CD14-positive monocyte (primary cell): Measurements from ENCODE around the gene ATG13. TPM values are rescaled to one million over a fixed set of nuclear protein-coding genes. Genes with fewer than 3 reads are reported as not detected.
A peak's percentile ranks its signal among the peaks of the same experiment; 100 is the strongest.

Source experiments
- DNase-seq, 3 donors: peaks; one replicate each; pipeline ENCODE4 v3.0.0-alpha.2; 2011 to 2022
- H2AFZ ChIP-seq: 2 replicates; pipeline ENCODE4 v1.6.0; 2012; ENCODE audit warnings: mild to moderate bottlenecking, low read depth, low read length, inconsistent platforms; ENCODE audit not compliant: insufficient read depth, poor library complexity, severe bottlenecking
- H3K27ac ChIP-seq, 2 donors: 1 replicate in 1 of 2; 2 replicates in 1 of 2; pipeline ENCODE4 v1.5.1; 2012 to 2013; ENCODE audit warnings: low read length in 2 of 2, control low read depth in 1 of 2, inconsistent platforms in 1 of 2, low read depth in 1 of 2, mild to moderate bottlenecking in 1 of 2
- H3K27me3 ChIP-seq, 2 donors: one replicate each; pipeline versions ENCODE4 v1.6.0 to v1.6.1; 2011 to 2013; ENCODE audit warnings: low read length in 2 of 2; ENCODE audit not compliant: control insufficient read depth in 2 of 2, insufficient read depth in 2 of 2
- H3K36me3 ChIP-seq, 2 donors: replicated peaks in 1 of 2; 1 replicate in 1 of 2; 2 replicates in 1 of 2; pipeline versions ENCODE4 v1.5.1 to v1.6.1; 2012 to 2013; ENCODE audit warnings: low read length in 2 of 2, control low read depth in 1 of 2, inconsistent platforms in 1 of 2, mild to moderate bottlenecking in 1 of 2; ENCODE audit not compliant: insufficient read depth in 2 of 2, control insufficient read depth in 1 of 2
- H3K4me1 ChIP-seq, 2 donors: 1 replicate in 1 of 2; 2 replicates in 1 of 2; pipeline versions ENCODE4 v1.5.1 to v1.6.1; 2012 to 2013; ENCODE audit warnings: low read length in 2 of 2, control low read depth in 1 of 2, inconsistent platforms in 1 of 2, mild to moderate bottlenecking in 1 of 2, moderate library complexity in 1 of 2; ENCODE audit not compliant: insufficient read depth in 2 of 2, control insufficient read depth in 1 of 2
- H3K4me2 ChIP-seq: replicated peaks from 2 replicates; pipeline ENCODE3; 2012; ENCODE audit warnings: low read length, moderate library complexity, mild to moderate bottlenecking; ENCODE audit not compliant: poor library complexity, severe bottlenecking; ENCODE audit errors: extremely low read depth
- H3K4me3 ChIP-seq, 3 experiments: fragments of 200-600 bp in 1 of 3; sonication (generic) in 1 of 3; replicated peaks in 1 of 3; 1 replicate in 2 of 3; 2 replicates in 1 of 3; pipeline ENCODE4 v1.5.1; 2011 to 2013; ENCODE audit warnings: low read length in 3 of 3, mild to moderate bottlenecking in 3 of 3, control low read depth in 2 of 3, low read depth in 2 of 3, inconsistent platforms in 1 of 3, moderate library complexity in 1 of 3
- H3K79me2 ChIP-seq: 2 replicates; pipeline ENCODE4 v1.6.0; 2012; ENCODE audit warnings: mild to moderate bottlenecking, control low read depth, inconsistent platforms, low read length, moderate library complexity; ENCODE audit not compliant: insufficient read depth
- H3K9ac ChIP-seq: 2 replicates; pipeline ENCODE4 v1.6.0; 2017; ENCODE audit warnings: low read length, mild to moderate bottlenecking; ENCODE audit not compliant: insufficient read depth, poor library complexity, severe bottlenecking
- H3K9me3 ChIP-seq, 2 donors: replicated peaks in 1 of 2; 1 replicate in 1 of 2; 2 replicates in 1 of 2; pipeline versions ENCODE4 v1.5.1 to v1.6.1; 2012 to 2013; ENCODE audit warnings: low read length in 2 of 2, control low read depth in 1 of 2; ENCODE audit not compliant: control insufficient read depth in 1 of 2, insufficient read depth in 1 of 2
- H4K20me1 ChIP-seq: 2 replicates; pipeline ENCODE4 v1.6.0; 2012; ENCODE audit warnings: mild to moderate bottlenecking, low read length, control low read depth, moderate library complexity; ENCODE audit not compliant: insufficient read depth
- H3K27ac Mint-ChIP-seq, 7 donors: one replicate each; pipeline ENCODE4 v1.8.0; 2020; ENCODE audit warnings: mild to moderate bottlenecking in 7 of 7, mixed read lengths in 7 of 7, moderate library complexity in 6 of 7, inconsistent platforms in 2 of 7
- H3K27me3 Mint-ChIP-seq, 3 donors: one replicate each; pipeline ENCODE4 v1.8.0; 2021 to 2022; ENCODE audit warnings: low read depth in 3 of 3, mild to moderate bottlenecking in 3 of 3, mixed read lengths in 3 of 3, moderate library complexity in 3 of 3, inconsistent platforms in 1 of 3
- H3K36me3 Mint-ChIP-seq, 2 donors: one replicate each; pipeline ENCODE4 v1.8.0; 2020; ENCODE audit warnings: mixed read lengths in 2 of 2, inconsistent platforms in 1 of 2, mild to moderate bottlenecking in 1 of 2
- H3K4me1 Mint-ChIP-seq: one replicate; pipeline ENCODE4 v1.8.0; 2020; ENCODE audit warnings: mild to moderate bottlenecking, mixed read lengths
- H3K4me3 Mint-ChIP-seq, 2 donors: one replicate each; pipeline ENCODE4 v1.8.0; 2020; ENCODE audit warnings: mild to moderate bottlenecking in 2 of 2, mixed read lengths in 2 of 2, moderate library complexity in 1 of 2
- H3K9me3 Mint-ChIP-seq, 7 donors: one replicate each; pipeline ENCODE4 v1.8.0; 2020 to 2022; ENCODE audit warnings: mixed read lengths in 7 of 7, mild to moderate bottlenecking in 6 of 7, moderate library complexity in 6 of 7, inconsistent platforms in 2 of 7
- CTCF ChIP-seq: fragments of 200-600 bp; IDR thresholded peaks from one replicate; pipeline ENCODE4 v1.8.0; 2022; ENCODE audit warnings: antibody characterized with exemption, mild to moderate bottlenecking
- WGBS: methylation state at CpG from one replicate; pipeline ENCODE4 v1.1.5; 2013; ENCODE audit warnings: missing lambda C conversion rate; ENCODE audit not compliant: insufficient coverage; 5-methylcytosine and 5-hydroxymethylcytosine counted together
- intact Hi-C, 2 donors: fragments of 100-400 bp; cut with micrococcal nuclease; formaldehyde crosslinking; loops; one replicate each; pipeline versions ENCODE4 v1.15.0 to v1.15.1; 2023
- polyA plus RNA-seq, 3 donors: library from polyadenylated mRNA; depleted of rRNA in 1 of 3; unstranded in 2 of 3; stranded (reverse) in 1 of 3; fragments of 300-500 nt in 2 of 3; fragments of >200 nt in 1 of 3; fragmentation: Illumina TruSeq in 2 of 3; gene quantifications; 1 replicate in 2 of 3; 2 replicates in 1 of 3; pipeline ENCODE4 v1.2.3, GENCODE V29; 2012 to 2021

ATG13 gene
- polyA plus RNA-seq, 3 donors, result 33.7 to 55.5 (median 51.2) TPM

DNA sequence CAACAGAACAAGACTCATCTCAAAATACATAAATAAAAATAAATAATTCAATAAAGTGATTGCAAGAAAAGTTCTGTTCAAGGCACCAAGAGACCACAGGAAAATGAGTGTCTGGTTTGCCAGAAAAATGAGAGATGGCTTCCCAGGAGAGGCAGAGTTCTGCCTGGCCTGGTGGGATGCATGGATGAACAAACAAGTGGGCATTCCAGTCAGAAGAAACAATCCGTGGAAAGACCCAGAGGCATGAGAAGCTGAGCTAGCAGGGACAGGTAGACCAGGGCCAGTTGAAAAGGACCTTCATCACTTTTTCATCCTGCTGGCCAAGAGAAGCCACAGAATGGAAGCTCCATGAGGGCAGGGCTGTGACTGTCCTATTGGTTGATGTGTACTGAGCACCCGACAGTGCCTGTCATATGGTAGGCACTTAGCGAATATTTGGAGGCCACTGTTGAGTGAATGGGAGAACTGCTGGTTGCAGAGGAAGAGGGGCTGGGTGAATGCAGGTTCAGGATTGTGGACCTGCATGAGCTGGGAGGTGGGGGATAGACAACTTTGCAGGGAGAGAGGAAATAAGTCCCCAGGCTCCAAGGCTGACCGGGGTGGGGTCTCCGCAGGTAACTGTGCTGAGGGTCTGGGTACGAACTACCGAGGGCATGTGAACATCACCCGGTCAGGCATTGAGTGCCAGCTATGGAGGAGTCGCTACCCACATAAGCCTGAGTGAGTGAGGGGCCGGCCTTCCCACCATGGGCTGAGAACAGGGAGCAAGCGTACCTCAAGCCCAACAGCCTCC is 105.4 kb downstream of the ATG13 start:
- Mint-ChIP-seq H3K27ac (no peak overlapping the region), H3K4me3 (no peak overlapping the region), H3K27me3 (peaks cover 0 to 8% (median 5%) of the 10 kb centered on the region in 3 donors)

DNA sequence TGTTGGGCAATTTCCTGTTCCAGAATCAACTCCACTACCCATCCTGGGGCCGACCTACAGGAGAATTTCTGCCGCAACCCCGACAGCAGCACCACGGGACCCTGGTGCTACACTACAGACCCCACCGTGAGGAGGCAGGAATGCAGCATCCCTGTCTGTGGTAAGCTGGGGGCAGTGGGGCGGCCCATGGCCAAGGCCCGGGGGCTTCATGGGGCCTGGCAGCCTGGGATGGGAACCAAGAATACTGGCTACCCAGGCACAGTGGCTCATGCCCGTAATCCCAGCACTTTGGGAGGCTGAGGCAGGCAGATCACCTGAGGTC is 106.0 kb downstream of the ATG13 start:
- no peaks in the 10 kb centered on the region for H4K20me1 ChIP-seq
- no peak overlapping the region for H3K4me3 ChIP-seq
- peaks cover 0 to 3% (median 0%) of the 10 kb centered on the region in 7 donors for H3K9me3 Mint-ChIP-seq
- H3K27ac ChIP-seq, result no peak overlapping the region
- H3K9ac ChIP-seq, result no peak overlapping the region
- no peaks in the 10 kb centered on the region for H3K36me3 ChIP-seq
- H3K4me1 Mint-ChIP-seq, result peaks cover 6% of the 10 kb centered on the region
- H3K27me3 ChIP-seq, result no peaks in the 10 kb centered on the region
- H3K4me1 ChIP-seq, result no peaks in the 10 kb centered on the region
- no peak for DNase-seq
- H2AFZ ChIP-seq, result no peak overlapping the region
- H3K4me2 ChIP-seq, result no peak overlapping the region
- H3K79me2 ChIP-seq, result no peaks in the 10 kb centered on the region
- intact Hi-C loops, result no loop called here
- H3K4me3 Mint-ChIP-seq, result no peak overlapping the region
- H3K27ac Mint-ChIP-seq, result peak overlapping the region in 1 of 7 donors; percentile 57
- 88% methylated on average over 3 of the region's 8 CpGs for WGBS
- H3K9me3 ChIP-seq, result no peaks in the 10 kb centered on the region
- H3K27me3 Mint-ChIP-seq, result peaks cover 0 to 8% (median 5%) of the 10 kb centered on the region in 3 donors
- TF ChIP-seq CTCF, result no peak
- H3K36me3 Mint-ChIP-seq, result no peaks in the 10 kb centered on the region

More for the DNA sequence above, 105.4 kb downstream of the ATG13 start:
- no peaks in the 10 kb centered on the region for H4K20me1 ChIP-seq
- no peak overlapping the region for H3K9ac ChIP-seq
- no peaks in the 10 kb centered on the region for H3K27me3 ChIP-seq
- 92% methylated on average over 9 of the region's 11 CpGs for WGBS
- no peaks in the 10 kb centered on the region for H3K79me2 ChIP-seq
- H3K4me2 ChIP-seq, result no peak overlapping the region
- H3K4me3 ChIP-seq, result no peak overlapping the region
- Mint-ChIP-seq H3K4me1 (peaks cover 6% of the 10 kb centered on the region), H3K36me3 (no peaks in the 10 kb centered on the region), H3K9me3 (peaks cover 0 to 3% (median 0%) of the 10 kb centered on the region in 7 donors)
- no peaks in the 10 kb centered on the region for H3K4me1 ChIP-seq
- H3K36me3 ChIP-seq, result no peaks in the 10 kb centered on the region
- no peak overlapping the region for H2AFZ ChIP-seq
- H3K27ac ChIP-seq, result no peak overlapping the region
- DNase-seq, result no peak
- intact Hi-C loops, result no loop called here
- H3K9me3 ChIP-seq, result no peaks in the 10 kb centered on the region
- no peak for TF ChIP-seq CTCF
